HS-5 (cell line): ENCODE data around the gene SZT2.
"Not testable (repeated sequence)": the region's sequence is repeated elsewhere in the genome, so short reads cannot be mapped to it uniquely, and the experiment has no call there.

ENCODE experiments used
- DNase-seq: peaks from one replicate; pipeline ENCODE4 v3.0.0-alpha.2; 2012; ENCODE audit warnings: low read depth

The SZT2 gene

DNA sequence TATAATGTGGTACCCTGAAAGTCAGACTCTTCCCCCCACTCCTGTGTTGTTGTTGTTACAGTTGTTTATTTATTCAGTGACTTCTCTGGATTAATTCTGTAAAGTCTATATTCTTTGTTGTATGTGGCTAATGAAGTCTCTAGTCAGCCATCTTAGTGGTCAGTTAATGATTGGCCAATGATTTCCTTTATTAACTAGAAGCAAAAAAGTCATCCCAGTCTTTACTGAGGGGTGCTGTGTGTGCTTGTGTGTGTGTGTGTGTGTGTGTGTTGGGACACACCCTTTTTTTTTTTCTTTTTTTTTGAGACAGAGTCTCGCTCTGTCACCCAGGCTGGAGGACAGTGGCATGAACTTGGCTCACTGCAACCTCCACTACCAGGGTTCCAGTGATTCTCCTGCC lies 101.4 kb downstream of the SZT2 start:
- no peak for DNase-seq

DNA sequence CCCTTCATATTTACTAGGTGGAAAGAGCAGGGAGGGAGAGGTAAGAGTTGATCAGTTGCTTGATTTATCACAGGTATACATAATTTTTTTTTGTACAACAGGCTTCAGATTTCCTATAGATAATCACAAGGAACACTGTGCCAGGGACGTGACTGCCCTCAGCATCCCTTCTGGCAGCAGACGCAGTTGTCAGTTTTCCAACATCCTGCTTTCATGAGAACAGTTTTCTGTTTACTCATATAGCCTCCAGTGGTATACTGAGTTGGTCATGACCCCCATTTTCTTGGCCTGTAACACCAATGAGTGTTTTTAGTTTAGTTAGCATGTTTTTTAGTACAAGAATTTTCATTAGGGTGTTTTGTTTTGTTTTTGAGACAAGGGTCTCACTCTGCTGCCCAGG lies 103.1 kb downstream of the SZT2 start:
- no peak for DNase-seq

DNA sequence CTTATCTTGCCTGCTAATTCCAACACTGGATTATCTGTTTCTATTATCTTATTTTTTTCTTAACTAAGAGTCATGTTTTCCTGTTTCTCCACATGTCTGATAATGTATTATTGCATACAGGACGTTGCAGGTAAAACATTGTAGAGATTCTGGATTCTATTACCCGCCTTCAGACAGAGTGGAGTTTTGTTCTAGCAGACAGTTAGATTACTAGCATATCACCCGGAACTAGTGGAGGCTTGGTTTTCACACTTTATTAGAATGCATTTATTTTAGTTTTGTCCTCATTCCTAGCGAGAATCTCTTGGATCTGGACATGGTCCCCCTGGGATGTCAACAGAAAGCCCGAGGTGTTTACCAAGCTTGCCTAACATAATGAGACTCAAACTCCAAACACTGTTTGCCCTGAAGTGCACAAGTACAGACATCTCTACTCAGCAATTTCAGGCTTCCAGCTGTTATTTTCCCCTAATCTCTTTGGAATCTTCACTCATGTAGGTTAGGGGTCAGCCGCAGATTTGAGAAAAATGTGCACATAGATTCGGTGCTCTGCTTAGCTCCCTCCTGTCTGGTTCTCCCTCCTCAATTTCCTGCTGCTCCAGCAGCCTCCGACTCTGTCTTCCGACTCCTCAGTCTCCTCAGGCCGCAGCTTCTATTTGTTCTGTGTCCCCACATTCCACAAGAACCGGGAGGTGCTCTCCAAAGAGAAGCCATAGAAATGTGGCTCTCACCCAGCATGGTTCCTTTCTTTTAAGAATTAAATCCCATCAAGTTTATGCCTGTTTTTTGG lies 104.2 kb downstream of the SZT2 start:
- DNase-seq: no peak

DNA sequence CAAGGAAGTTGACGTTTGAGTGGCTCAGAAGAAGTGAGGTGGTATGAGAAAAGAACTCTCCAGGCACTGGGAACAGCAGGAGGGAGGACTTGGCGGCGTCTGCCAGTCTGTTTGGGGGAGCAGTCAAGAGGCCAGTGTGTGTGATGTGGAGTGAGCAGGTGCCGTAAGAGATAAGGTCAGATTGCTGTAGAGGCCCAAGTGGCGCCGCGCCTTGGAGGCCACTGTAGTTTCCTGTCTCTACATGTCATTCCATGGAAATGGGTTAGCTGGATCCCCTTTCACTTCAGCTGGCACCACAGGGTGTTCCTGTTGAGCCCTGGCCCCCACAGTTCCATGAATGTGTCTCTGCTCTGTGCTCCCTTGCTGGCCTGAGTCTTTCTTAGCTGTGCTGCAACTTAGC lies 105.5 kb downstream of the SZT2 start:
- DNase-seq: no peak

DNA sequence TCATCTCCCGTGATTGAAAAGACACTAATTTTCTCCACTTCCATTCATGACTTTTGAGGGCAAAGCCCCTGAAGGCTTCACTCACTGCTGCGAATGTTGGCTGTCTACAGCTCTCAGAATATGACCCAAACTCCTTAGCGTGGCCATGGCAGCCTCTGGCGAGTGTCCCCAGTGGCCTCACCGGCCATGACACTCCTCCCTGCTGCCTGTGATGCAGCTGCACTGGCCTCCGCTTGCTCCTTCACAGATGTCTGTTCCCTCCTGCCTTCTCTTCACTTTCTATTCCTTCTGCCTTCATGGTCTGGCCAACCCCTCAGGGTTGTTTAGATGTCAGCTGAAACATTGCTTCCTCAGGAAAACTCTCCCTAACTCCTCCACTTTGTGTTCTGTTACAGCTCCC lies 110.2 kb downstream of the SZT2 start:
- DNase-seq: no peak

DNA sequence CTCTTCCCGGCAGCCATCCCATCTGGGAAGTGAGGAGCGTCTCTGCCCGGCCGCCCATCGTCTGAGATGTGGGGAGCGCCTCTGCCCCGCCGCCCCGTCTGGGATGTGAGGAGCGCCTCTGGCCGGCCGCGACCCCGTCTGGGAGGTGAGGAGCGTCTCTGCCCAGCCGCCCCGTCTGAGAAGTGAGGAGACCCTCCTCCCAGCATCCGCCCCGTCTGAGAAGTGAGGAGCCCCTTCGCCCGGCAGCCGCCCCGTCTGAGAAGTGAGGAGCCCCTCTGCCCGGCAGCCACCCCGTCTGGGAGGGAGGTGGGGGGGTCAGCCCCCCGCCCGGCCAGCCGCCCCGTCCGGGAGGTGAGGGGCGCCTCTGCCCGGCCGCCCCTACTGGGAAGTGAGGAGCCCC lies 112.1 kb downstream of the SZT2 start:
- DNase-seq: not testable (repeated sequence)

DNA sequence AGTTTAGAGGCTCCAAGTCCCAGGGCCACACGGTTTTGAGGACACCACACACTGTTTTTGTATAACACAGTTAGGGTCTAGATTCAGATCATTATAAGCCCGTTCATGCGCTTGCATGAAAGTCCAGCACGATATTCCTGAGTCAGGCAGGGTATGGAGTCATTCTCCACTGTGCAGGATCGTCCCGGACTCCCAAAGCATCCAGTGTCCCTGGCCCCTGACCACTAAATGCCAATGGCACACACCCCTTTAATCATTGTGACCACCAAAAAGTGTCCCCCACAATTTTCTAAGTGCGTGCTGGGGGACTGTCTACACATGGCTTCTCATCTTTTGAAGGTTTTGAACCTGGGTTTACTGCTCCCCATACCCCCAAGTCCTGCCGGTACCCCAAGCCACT lies 113.8 kb downstream of the SZT2 start:
- no peak for DNase-seq
